Stimulated activated naive CD4-positive, alpha-beta T cell treated with Interleukin-2 at 50 U/mL for 16 hours (primary cell): ENCODE results near the gene PSMB9.

Experiments
- DNase-seq: peaks from one replicate; lab custom pipeline; 2025; lab: John Stamatoyannopoulos, UW

PSMB9 gene

GRCh38 chr6:32905078-32905477 lies 51.1 kb downstream of the PSMB9 start:
- DNase-seq, result no peak

GRCh38 chr6:32906539-32906938 lies 52.5 kb downstream of the PSMB9 start:
- no peak for DNase-seq

GRCh38 chr6:32908897-32909296 lies 54.9 kb downstream of the PSMB9 start:
- DNase-seq, result no peak
